GM18870 (cell line): Measurements from ENCODE around the gene HDAC4.

Experiments used
- ATAC-seq: cut with Tn5 transposase; IDR thresholded peaks from one replicate; pipeline ENCODE4 v1.9.1; 2021; ENCODE audit warnings: moderate library complexity; ENCODE audit not compliant: unreplicated experiment

Gene HDAC4

DNA sequence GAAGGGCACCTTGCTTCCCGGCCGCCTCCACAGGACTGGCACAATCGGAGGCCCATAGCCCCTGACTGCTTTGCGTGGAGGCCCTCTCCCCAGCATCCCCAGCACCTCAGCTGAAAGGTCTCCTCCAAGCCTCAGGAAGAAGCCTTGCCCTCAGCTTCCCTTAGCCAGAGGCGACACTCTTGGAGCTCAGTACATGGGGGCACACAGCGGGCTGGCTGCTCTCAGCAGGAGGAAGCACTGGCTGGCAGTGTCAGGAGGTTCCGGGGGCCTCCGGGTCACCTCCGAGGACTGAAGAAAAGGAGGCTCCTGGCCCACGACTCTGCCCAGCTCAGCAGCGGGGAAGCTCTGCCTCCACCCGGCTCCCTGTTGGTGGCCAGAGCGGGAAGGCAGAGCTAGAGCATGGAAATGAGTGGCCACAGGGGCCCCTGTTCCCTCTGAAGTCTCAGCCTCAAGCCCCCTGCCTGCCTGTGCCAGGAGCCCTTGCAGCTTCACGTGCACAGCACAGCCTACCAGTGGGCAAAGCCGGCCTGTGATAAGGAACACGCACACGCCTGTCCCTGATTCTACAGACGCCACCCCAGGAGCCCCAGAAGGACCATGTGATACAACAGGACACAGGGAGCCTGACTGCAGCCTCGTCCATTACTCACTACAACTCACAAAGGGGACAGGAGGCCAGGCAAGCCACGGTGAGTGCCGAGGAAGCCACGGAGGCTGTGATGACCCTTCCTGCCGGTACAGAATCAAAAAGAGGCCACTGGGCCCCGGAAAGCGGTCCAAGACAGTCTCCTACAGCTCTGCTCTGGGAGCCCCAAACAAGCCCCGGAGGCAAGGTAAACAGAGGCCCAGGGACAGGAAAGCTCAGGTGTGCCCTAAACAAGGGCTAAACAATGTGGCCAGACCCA, 15.5 kb downstream of the HDAC4 start:
- ATAC-seq = no peak

DNA sequence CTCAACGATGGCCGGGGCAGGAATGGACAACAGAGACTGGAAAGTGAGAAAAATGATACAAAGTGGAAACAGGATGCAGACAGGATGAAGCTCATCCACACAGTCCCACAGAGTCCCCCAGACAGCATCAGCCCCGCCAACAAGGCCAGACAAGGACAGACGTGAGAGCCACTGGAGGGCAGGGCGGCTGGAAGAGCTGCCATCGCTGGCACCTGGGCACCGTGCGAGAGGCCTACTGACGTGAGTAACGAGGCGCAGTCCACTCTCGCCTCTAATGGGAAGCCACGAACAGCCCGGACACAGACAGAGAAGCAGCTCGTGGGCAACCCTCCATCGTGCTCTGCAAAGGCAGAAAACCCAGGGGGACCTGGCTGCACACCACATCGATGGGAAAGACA, 17.1 kb downstream of the HDAC4 start:
- no peak for ATAC-seq

GRCh38 chr2:239383036-239383758, 17.6 kb downstream of the HDAC4 start:
- ATAC-seq = no peak

GRCh38 chr2:239382384-239382880, 18.4 kb downstream of the HDAC4 start:
- ATAC-seq = no peak

DNA sequence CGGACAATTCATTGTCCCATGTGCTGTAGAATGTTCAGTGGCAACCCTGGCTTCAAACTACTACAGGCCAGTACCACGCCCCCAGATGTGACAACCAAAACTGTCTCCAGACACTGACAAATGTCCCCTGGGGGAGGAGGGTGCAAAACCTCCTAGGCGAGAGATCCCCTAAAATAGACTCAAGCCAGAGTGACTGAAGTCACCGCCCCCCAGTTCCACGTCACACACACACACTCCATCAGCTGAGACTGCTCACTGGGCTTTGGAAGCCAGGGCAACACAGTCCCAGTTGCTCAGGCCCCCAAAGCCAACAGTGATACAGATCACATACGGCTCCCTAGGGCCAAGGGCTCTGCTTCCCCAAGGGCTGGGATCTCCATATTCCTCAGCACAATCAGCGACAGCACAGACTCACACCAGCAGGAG, 19.1 kb downstream of the HDAC4 start:
- peak; percentile 38 for ATAC-seq

DNA sequence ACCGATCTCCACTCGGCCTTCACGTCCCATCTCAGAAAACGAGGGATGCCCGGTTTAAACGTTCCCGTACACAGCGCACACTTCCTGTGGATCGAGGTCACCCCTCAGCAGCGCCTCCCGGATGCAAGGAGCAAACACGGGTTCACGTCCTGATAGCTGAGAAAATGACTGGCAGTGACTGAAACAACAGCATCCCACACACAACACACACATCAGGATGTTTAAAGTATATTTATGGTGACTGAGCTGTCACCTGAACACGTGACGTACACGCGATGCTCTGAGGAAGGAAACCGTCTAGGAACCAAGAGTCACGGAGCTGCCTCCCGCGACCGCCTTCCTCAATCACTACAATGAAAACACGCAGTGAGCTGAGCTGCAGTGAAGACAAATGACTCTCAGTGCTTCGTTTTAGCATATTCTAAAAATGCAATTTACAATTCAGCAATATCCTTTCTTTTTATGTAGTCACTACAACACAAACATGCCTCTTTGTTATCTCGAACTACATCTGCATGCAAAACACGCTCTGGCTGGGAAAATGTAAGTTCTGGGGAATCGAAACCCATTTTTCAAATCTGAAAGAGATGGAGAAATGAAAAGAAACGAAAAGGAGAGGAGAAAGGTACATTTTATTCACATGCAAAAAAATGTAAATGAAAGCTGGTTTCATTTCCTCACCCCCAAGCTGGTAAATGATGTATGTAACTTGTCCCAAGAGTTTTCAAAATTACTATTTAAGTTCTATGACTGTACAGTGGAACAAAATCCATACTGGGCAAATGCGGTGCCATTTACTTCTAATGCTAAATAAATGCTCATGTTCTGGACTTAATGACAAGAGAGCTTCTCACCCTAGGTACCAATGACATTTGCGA, 19.8 kb downstream of the HDAC4 start:
- ATAC-seq = peak; percentile 40

DNA sequence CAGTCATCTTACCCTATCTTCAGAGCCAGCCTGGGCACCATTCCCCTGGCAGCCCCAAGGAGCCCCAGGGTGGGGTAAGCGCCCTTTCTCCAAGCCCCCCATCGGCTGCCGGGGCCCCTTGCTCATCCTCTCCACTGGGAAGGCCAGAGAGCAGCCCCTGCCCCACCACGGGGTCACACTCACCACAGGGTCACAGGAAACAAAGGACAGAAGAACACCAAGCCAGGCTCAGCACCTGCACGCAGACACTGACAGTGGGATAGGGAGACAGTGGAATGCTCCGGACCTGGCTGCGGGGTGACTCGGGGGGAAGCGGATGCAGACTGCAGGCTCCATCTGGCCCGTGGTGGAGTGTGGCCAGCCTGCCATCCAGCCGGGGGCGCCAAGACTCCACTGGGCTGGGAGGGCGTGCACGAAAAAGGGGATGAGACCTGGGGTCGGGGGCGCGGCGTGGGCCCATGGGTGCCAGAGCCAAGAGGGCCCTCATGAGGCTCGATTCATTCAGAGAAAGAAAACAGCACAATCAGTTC, 21.1 kb downstream of the HDAC4 start:
- ATAC-seq = no peak

DNA sequence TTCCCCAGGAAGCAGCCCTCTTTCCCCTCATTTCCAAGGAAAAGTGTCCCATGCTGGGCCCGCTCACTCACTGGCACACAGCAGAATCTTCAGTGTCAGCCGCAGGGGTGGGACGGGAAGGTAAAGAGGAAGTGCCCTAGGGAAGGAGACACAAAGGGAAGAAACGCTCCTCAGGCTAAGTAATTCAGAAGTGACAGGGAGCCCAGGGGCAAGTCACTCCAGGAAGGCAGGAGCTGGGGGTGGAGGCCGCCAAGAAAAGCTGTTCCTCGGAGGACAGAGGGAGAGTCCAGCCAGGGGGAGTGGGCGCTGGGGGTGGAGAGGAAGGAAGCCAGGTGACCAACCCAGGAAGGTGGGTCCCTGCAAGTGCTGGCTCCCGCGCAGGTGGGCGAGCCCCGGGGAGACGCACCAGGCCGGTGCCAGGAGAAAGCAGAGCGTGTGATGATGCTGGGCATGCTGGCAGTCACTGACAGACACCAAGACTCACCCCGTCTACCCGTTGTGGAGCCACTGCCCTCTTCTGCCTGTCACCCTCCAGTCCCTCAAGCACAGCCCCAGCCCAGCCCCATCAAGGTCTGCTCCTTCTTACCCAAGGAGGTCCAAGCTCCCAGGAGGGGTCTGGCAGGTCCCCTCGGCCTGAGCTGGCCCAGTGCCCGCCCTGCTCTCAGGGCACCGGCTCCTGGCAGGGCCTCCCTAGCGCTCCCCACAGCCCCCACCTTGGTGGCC, 21.7 kb downstream of the HDAC4 start:
- ATAC-seq = no peak

DNA sequence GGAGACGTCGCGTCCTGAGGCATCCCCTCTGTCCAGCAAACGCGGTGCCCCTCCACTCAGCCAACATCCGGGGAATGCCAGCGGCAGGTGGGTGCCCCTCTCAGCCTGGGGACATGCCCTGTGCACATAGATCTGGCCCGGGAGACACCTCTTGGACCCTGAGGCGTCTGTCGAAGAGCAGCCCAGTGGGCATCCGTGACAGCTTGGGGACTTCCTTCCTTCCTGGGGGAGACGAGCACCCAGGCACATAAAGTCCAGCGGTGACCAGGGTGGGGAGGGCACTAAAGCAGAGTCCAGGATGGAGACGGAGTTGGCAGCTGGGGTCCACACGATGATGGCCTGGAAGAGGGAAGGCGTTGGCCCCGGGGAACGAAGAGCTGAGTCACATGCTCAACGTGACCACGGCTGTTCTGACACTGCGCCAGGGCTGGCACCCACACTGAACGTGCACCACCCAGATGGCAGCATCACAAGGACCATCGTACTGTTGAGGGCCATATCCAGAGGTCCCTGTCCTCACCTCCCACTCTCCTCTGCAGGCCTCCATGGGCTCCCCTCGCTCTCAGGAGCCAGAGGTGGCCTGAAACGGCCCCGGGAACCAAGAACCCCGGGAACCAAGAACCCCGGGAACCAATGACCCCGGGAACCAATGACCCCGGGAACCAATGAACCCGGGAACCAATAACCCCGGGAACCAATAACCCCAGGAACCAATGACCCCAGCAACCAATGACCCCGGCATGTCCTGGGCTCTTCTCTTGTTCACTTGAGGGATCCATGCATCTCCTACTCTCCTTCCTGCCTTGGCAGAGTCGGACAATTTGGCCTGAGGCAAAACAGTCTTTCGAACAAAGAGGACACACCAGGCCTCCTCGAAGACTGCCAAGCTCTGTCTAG, 22.6 kb downstream of the HDAC4 start:
- ATAC-seq = no peak

DNA sequence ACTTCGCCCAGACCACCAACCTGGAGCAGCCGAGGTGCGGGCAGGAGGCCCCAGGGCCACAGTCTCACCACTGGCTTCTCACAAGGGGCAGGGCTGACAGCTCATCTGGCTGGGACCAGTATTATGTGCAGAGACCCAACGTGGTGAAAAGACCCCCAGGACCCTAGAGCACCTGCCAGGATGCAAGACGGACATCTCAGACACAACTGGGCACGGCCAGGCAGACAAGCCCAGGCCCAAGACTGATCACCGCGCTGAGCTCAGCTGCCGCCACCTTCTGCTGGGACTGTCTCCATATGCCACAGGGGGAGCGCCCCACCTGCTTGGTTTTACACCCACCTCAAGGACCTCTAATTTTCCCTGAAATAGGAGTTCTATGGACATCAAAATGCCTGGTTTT, 23.2 kb downstream of the HDAC4 start:
- no peak for ATAC-seq

- no peak for ATAC-seq
Observed at GRCh38 chr2:239376942-239377531, 23.8 kb downstream of the HDAC4 start.

- no peak for ATAC-seq
Observed at GRCh38 chr2:239376351-239376750, 24.5 kb downstream of the HDAC4 start.

DNA sequence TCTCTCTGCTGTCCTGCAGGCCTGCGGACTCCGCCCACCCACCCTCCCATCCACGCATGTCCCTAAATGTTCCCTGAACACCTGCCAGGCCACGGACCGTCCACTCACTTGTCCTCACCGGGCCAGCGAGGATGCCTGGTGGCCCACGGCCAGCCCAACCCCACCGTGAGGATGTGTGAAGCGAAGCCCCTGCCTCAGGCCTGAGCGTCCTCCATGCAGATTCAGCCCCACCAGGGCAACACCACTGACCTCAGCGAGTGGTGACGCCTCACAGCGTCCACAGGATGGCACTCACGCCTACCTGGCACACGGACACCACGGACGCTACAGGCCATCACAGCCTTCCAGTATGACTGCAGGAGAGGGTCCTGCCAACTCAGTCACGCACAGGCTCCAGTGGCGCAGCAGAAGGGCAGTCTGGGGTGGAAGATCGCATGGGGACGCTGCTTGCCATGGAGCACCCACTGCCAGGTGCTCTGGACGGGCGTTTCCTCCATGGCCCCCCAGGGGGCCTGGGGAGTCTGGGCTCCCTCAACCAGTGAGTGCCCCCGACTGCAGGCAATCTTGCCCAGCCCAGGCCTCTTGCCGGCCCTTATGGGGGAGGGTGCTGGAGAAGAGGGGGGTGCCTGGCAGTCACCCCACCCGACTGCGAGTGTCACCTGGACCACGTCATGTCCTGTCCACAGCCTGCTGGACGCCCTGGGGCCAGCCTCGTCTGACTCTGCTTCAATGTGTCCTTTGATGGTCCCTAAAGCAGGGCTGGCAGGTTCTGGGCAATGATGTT, 25.4 kb downstream of the HDAC4 start:
- ATAC-seq = no peak

GRCh38 chr2:239374896-239375277, 25.9 kb downstream of the HDAC4 start:
- no peak for ATAC-seq

DNA sequence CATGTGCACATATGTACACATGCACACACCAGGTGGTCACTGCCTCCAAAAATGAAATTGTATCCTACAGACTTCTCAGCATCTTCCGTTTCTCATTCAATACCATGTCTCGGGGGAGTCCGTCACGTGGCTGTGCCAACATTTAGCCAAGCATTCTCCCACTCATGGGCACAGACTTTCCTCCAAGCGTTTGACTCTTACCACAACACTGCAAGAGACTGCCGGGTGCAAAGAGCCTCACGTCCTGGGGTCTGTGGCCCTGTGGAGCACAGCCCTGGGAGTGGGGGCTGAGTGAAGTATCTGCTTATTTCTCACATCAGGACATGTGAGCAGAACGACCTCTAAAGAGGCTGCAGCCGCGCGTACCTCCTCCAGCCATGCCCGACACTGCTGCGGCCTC, 28.0 kb downstream of the HDAC4 start:
- ATAC-seq = no peak

DNA sequence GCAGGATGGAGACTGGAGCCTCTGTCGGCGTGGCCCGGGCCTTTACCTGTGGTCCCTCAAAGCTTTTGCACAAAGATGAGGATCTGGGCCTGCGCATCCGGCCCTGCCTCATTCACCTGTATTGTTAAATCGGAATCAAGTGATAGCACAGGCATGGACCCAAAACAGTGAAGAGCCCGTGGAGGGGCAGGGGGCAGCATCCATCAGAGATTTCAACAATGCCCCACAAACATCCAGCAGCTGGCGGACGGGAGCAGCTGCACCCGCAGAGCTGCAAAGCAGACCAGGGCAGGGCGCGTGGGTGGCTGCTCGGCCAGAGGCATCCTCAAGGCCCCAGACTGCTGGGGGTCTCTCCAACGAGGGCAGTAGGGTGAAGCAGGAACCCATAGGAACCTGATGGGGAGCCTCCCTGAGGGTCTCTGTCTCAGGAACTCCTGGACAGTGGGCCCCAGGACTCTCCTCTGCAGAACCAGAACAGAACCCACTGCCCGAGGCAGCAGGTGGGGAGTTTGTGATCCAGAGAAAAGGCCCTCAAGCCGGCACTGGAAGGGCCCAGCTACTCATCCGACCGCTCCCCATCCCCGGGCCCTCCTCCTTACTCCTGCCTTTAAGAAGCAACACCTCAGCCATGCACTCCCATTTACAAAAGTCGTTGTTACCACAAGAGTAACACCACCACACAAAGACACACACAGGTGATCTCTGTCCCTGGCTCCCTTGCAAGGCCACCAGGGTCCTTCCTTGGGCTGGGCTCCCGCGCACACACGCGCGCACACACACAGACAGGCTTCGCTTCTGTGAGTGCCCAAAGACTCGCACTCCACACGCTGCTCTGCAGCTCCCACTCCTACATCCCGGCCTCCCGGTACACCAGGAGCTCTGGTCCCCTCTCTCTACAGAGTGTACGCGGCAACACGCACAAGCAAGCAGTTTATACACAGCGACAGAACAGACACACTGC, 28.8 kb downstream of the HDAC4 start:
- ATAC-seq = no peak
